Ovary (tissue), 9 donors: ENCODE data around the gene LIPJ. TPM values are rescaled to one million over a fixed set of nuclear protein-coding genes. Genes with fewer than 3 reads are reported as not detected.

Experiments
- DNase-seq, 5 donors: peaks; one replicate each; pipeline ENCODE4 v3.0.0-alpha.2; 2019 to 2020
- H3K27ac ChIP-seq, 2 donors: fragments of 200-600 bp; one replicate each; pipeline versions ENCODE4 v1.5.1 to v1.8.0; 2019 to 2022
- H3K27me3 ChIP-seq: fragments of 200-600 bp; one replicate; pipeline ENCODE4 v1.8.0; 2022
- H3K36me3 ChIP-seq: fragments of 200-600 bp; sonication (generic); one replicate; pipeline ENCODE4 v1.5.1; 2019
- H3K4me1 ChIP-seq: one replicate; pipeline ENCODE4 v1.8.1; 2013; ENCODE audit warnings: mild to moderate bottlenecking, moderate library complexity; ENCODE audit not compliant: insufficient read depth
- H3K4me3 ChIP-seq: fragments of 200-600 bp; sonication (generic); one replicate; pipeline ENCODE4 v1.5.1; 2017
- H3K9me3 ChIP-seq, 2 donors: fragments of 200-600 bp in 1 of 2; sonication (generic) in 1 of 2; one replicate each; pipeline versions ENCODE4 v1.5.1 to v1.8.1; 2013 to 2019; ENCODE audit warnings: mild to moderate bottlenecking in 1 of 2, moderate library complexity in 1 of 2
- EP300 ChIP-seq: sonication (generic); formaldehyde crosslinking; IDR thresholded peaks from one replicate; pipeline ENCODE4 v1.6.1; 2017; ENCODE audit warnings: antibody characterized with exemption
- POLR2A ChIP-seq: fragments of 450-650 bp; IDR thresholded peaks from one replicate; pipeline ENCODE4 v1.6.1; 2017; ENCODE audit warnings: antibody characterized with exemption, mild to moderate bottlenecking, moderate library complexity
- WGBS, 3 donors: extraction: QIAGEN DNeasy Blood & Tissue Kit in 1 of 3; methylation state at CpG; one replicate each; pipeline versions ENCODE4 v1.1.5 to v1.1.7; 2013 to 2017; 5-methylcytosine and 5-hydroxymethylcytosine counted together
- intact Hi-C, 4 donors: fragments of 100-400 bp; cut with DNase I; formaldehyde crosslinking; loops; one replicate each; pipeline versions ENCODE4 v1.11.0 to v1.15.1; 2022 to 2023
- polyA plus RNA-seq, 2 donors: library from polyadenylated mRNA; stranded (reverse); fragments of 200-250 nt in 1 of 2; fragments of 350-450 nt in 1 of 2; fragmentation: Illumina TruSeq in 1 of 2; extraction: RNeasy Lipid Tissue Mini Kit (QIAGEN cat#74804) in 1 of 2; gene quantifications; one replicate each; pipeline ENCODE4 v1.2.3, GENCODE V29; 2013 to 2014
- total RNA-seq, 7 donors: library from RNA; depleted of rRNA in 2 of 7; stranded (reverse); fragments of >200 nt in 2 of 7; fragmentation: NEBNext Ultra II Directional in 3 of 7; extraction: Animal tissue kit (Norgen Biotek cat#: 25700) in 3 of 7; gene quantifications; one replicate each; pipeline versions ENCODE4 v1.1.0 to v1.2.4, GENCODE V29; 2016 to 2023
- TF ChIP-seq, protein P1 (sequence below), 3 donors: fragments of 450-650 bp in 2 of 3; fragments of 200-600 bp in 1 of 3; IDR thresholded peaks; one replicate each; pipeline versions ENCODE4 v1.5.1 to v1.8.0; 2016 to 2022; ENCODE audit warnings: antibody characterized with exemption in 3 of 3, mild to moderate bottlenecking in 1 of 3
- donor health status: DM: no; HTN: no; CAD: no; lungs with moderate emphysema.
- donor health status: DM: no; HTN: no; CAD: no.
- donor health status: Bipolar disorder and iron deficiency.
- donor health status: DM: yes; HTN: yes; CAD: no.
- donor health status: DM: no; HTN: no; CAD: no.
- donor health status: DM: yes; HTN: yes; CAD: no.

Gene LIPJ
- total and polyA plus RNA-seq, 9 donors = 0.08 to 0.25 (median 0.20) TPM; not detected in 2

DNA sequence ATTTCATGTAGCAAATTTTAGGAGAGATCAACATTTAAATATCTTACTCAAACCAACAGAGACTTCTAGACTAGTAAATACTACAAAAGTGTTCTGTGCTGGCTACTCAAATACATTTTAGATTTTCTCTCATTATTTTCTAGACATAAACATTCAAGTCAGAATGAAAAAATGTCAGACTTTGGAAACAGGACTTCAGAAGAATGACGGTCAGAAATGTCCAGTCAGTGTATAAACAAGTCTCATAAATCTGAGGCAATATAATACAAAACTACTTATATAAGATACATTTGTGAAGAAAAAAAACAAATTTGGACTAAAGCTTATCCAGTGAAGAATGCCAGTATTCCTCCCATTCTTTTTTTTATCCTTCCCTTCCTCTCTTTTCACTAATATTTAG lies 29.3 kb upstream of the LIPJ start:
- DNase-seq = no peak
- no peak overlapping the region for H3K4me3 ChIP-seq
- intact Hi-C loops = loop anchor here in 2 of 4 donors (5.0 to 10.0 kb wide), 2 partner anchors 695 to 702 kb away; partner anchors contain the start of genes KLLN (in 1 of the 2) and PTEN (in 1 of the 2)
- H3K27ac ChIP-seq = no peak overlapping the region
- WGBS, 3 donors = 69 to 82% (median 70%) methylated on average over 1 of the region's 1 CpG
- no peaks in the 10 kb centered on the region for H3K4me1 ChIP-seq
- H3K9me3 ChIP-seq = no peaks in the 10 kb centered on the region
- H3K36me3 ChIP-seq = no peaks in the 10 kb centered on the region
- TF ChIP-seq, protein P1, sequence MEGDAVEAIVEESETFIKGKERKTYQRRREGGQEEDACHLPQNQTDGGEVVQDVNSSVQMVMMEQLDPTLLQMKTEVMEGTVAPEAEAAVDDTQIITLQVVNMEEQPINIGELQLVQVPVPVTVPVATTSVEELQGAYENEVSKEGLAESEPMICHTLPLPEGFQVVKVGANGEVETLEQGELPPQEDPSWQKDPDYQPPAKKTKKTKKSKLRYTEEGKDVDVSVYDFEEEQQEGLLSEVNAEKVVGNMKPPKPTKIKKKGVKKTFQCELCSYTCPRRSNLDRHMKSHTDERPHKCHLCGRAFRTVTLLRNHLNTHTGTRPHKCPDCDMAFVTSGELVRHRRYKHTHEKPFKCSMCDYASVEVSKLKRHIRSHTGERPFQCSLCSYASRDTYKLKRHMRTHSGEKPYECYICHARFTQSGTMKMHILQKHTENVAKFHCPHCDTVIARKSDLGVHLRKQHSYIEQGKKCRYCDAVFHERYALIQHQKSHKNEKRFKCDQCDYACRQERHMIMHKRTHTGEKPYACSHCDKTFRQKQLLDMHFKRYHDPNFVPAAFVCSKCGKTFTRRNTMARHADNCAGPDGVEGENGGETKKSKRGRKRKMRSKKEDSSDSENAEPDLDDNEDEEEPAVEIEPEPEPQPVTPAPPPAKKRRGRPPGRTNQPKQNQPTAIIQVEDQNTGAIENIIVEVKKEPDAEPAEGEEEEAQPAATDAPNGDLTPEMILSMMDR (IDR thresholded peaks at IDR 0.05) = no peak
- no peak for TF ChIP-seq EP300
- TF ChIP-seq POLR2A = no peak
- H3K27me3 ChIP-seq = no peaks in the 10 kb centered on the region

DNA sequence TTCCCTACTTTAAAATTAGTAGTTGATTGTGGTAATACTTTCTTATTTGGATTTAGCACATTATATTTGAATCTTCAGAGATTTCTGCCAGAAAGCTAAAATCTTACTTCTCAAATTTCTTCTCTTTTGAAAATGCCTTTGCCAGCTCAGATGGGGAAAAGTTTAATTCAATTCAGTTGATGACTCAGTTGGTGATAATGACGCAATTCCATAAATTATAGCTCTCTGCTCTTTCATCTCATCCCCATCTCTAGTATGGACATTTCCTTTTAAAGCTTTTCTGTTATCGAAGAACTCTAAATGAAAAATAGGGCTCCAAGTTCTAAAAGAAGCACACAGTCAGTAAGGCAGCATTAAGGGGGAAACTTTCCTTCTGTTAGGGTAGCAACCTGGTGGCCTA lies 28.9 kb upstream of the LIPJ start:
- 53 to 75% (median 66%) methylated on average over 2 of the region's 2 CpGs for WGBS, 3 donors
- Histone ChIP-seq H3K4me3 (no peak overlapping the region), H3K4me1 (no peaks in the 10 kb centered on the region), H3K9me3 (no peaks in the 10 kb centered on the region), H3K27ac (no peak overlapping the region), H3K27me3 (no peaks in the 10 kb centered on the region), H3K36me3 (no peaks in the 10 kb centered on the region)
- no peak for DNase-seq
- TF ChIP-seq POLR2A (no peak), EP300 (no peak)
- TF ChIP-seq, protein P1 (IDR thresholded peaks at IDR 0.05) = no peak
- intact Hi-C loops = loop anchor here in 2 of 4 donors (5.0 to 10.0 kb wide), 2 partner anchors 695 to 703 kb away; partner anchors contain the start of genes KLLN (in 1 of the 2) and PTEN (in 1 of the 2)

DNA sequence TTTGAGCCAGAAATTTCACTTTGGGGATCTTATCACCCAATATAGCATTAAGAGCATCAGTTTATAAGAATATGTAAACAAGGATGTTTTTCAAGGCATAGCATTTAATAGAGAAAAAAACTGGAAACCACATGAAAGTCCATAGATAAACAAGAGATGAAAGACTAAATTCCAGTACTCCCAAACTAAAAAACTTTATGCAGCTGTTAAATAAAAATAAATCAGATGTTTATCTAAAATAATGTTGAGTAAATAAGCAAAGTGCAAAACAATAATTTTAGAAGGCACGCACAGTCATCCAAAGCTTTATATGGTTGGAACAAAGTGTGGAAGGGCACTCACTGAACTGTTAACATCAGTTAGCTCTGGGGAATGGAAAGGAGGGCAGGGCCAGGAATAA lies 24.4 kb upstream of the LIPJ start:
- H3K27me3 ChIP-seq = no peaks in the 10 kb centered on the region
- no peak overlapping the region for H3K27ac ChIP-seq
- H3K36me3 ChIP-seq = no peaks in the 10 kb centered on the region
- no peak for DNase-seq
- no peak overlapping the region for H3K4me3 ChIP-seq
- no peaks in the 10 kb centered on the region for H3K9me3 ChIP-seq
- H3K4me1 ChIP-seq = no peaks in the 10 kb centered on the region
- TF ChIP-seq POLR2A (no peak), EP300 (no peak)
- TF ChIP-seq, protein P1 (IDR thresholded peaks at IDR 0.05) = no peak
- WGBS, 3 donors = 89 to 98% (median 91%) methylated on average over 1 of the region's 1 CpG
- intact Hi-C loops = no loop called here

DNA sequence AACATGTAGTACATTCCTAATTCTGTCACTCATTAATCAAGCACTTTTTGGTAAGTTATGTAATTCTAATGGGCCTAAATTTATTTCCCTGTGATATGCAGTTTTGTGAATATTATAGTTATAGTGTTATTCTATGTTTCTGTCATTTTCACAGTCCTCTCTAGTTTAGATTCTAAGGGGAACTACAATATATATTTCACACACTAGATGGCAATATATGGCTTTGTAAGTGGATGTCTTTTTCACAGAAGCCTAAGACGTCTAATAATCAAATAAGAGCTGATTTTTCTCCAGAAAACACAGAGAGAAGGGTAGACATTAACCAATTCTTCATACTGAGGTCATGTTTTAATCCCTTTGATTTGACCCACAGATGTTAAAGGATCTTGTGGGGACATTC lies 21.5 kb upstream of the LIPJ start:
- Histone ChIP-seq H3K4me1 (no peaks in the 10 kb centered on the region), H3K4me3 (no peak overlapping the region), H3K36me3 (no peaks in the 10 kb centered on the region), H3K9me3 (no peaks in the 10 kb centered on the region), H3K27ac (no peak overlapping the region), H3K27me3 (no peaks in the 10 kb centered on the region)
- DNase-seq = no peak
- intact Hi-C loops = no loop called here
- 1 to 5% (median 4%) methylated on average over 1 of the region's 1 CpG for WGBS, 3 donors
- TF ChIP-seq, protein P1 (IDR thresholded peaks at IDR 0.05) = no peak
- no peak for TF ChIP-seq EP300
- TF ChIP-seq POLR2A = no peak
